Measurements from ENCODE around the gene ACAP3.

ACAP3 gene

GRCh38 chr1:1242461-1243265 lies 65.1 kb downstream of the ACAP3 start:
- Histone ChIP-seq H3K9me3 (ENCODE audit: insufficient read depth, low read length) (no peaks in the 10 kb centered on the region), H3K4me1 (ENCODE audit: low read length) (no peaks in the 10 kb centered on the region), H3K36me3 (replicated peaks; ENCODE audit: low read depth, low read length) (no peaks in the 10 kb centered on the region), H2AFZ (ENCODE audit: low read depth, low read length) (no peak overlapping the region), H3K27me3 (ENCODE audit: low read depth, low read length) (0 out of 2 replicates have a peak, but pooled peaks cover 3% of the 10 kb centered on the region), H3K4me3 (ENCODE audit: low read length) (no peak overlapping the region), H4K20me1 (ENCODE audit: insufficient read depth, low read length) (no peaks in the 10 kb centered on the region), H3K4me2 (ENCODE audit: low read length) (no peak overlapping the region), H3K27ac (ENCODE audit: low read length) (no peak overlapping the region), H3K9ac (ENCODE audit: low read length) (no peak overlapping the region), H3K79me2 (ENCODE audit: low read length) (no peaks in the 10 kb centered on the region)
- TF ChIP-seq CTCF (IDR thresholded peaks at IDR 0.05; ENCODE audit: low read depth, low read length) (no peak), EZH2phosphoT487 (IDR thresholded peaks at IDR 0.05; ENCODE audit: low read depth) (no peak)

Data from OCI-LY3 (cell line).